K562 (cell line): Measurements from ENCODE around the gene SUCLG1. TPM values are rescaled to one million over a fixed set of nuclear protein-coding genes. Genes with fewer than 3 reads are reported as not detected.

Source experiments
- ATAC-seq: fragments of 200-7000 bp; cut with Tn5 transposase; 3 replicates; pipeline ENCODE4 v1.9.1; 2020; ENCODE audit warnings: moderate library complexity
- BruUV-seq: library from RNA; stranded (reverse); fragments of 400-500 nt; replicated peaks from 2 replicates; lab custom pipeline; 2021; lab: Mats Ljungman, UMichigan
- CTCF ChIA-PET: fragments of 300-600 bp; formaldehyde crosslinking; extraction: SDS; loops from one replicate; lab custom pipeline; 2021; ENCODE audit warnings: low intra/inter-chr PET ratio; lab: Yijun Ruan, JAX
- POLR2A ChIA-PET: fragments of 300-600, 350-650 bp; sonication (Branson Sonifier 250); formaldehyde crosslinking; extraction: SDS; loops from one replicate; lab custom pipeline; 2021; ENCODE audit warnings: antibody characterized with exemption, inconsistent platforms; lab: Yijun Ruan, JAX
- DNase-seq, 4 experiments: peaks; one replicate each; pipeline versions ENCODE4 v3.0.0 to v3.0.0-alpha.2; 2011 to 2018; ENCODE audit warnings: low spot score in 3 of 4, mixed read lengths in 3 of 4; ENCODE audit errors: extremely low read depth in 1 of 4
- FAIRE-seq: peaks from 2 replicates; lab custom pipeline; 2011; peaks lifted over from hg19 to GRCh38; lab: Jason Lieb, UNC
- H2AFZ ChIP-seq: 2 replicates; pipeline ENCODE4 v1.6.0; 2011; ENCODE audit warnings: low read depth, low read length, control low read depth, inconsistent platforms
- H3K27ac ChIP-seq: fragments of 200-600 bp; 3 replicates; pipeline ENCODE4 v1.8.0; 2011; ENCODE audit warnings: low read depth, mild to moderate bottlenecking, control low read depth, inconsistent platforms, low read length, moderate library complexity, mixed read lengths; ENCODE audit errors: extremely low read depth
- H3K27me3 ChIP-seq, 2 experiments: fragments of 300-600 bp in 1 of 2; 2 replicates in 1 of 2; 3 replicates in 1 of 2; pipeline versions ENCODE4 v1.6.0 to v1.8.0; 2011; ENCODE audit warnings: inconsistent platforms in 2 of 2, low read length in 2 of 2, mild to moderate bottlenecking in 1 of 2, mixed read lengths in 1 of 2, moderate library complexity in 1 of 2; ENCODE audit not compliant: control insufficient read depth in 2 of 2, insufficient read depth in 2 of 2
- H3K36me3 ChIP-seq: fragments of 300-600 bp; 3 replicates; pipeline ENCODE4 v1.8.0; 2011; ENCODE audit warnings: mild to moderate bottlenecking, low read length, inconsistent platforms; ENCODE audit not compliant: control insufficient read depth, insufficient read depth
- H3K4me1 ChIP-seq, 2 experiments: fragments of 200-600 bp in 1 of 2; replicated peaks in 1 of 2; 2 replicates in 1 of 2; 3 replicates in 1 of 2; pipeline versions ENCODE4 v1.5.1 to v1.8.0; 2011; ENCODE audit warnings: inconsistent platforms in 2 of 2, low read length in 2 of 2, mild to moderate bottlenecking in 1 of 2, mixed read lengths in 1 of 2, moderate library complexity in 1 of 2; ENCODE audit not compliant: control insufficient read depth in 2 of 2, insufficient read depth in 2 of 2
- H3K4me2 ChIP-seq: 2 replicates; pipeline ENCODE4 v1.6.1; 2011; ENCODE audit warnings: low read length, control low read depth, inconsistent platforms, mixed read lengths; ENCODE audit not compliant: insufficient read depth
- H3K4me3 ChIP-seq: fragments of 200-600 bp; sonication (generic), shearing (Covaris generic); 2 replicates; pipeline ENCODE4 v1.5.1; 2016; ENCODE audit warnings: control low read depth, inconsistent platforms
- H3K79me2 ChIP-seq: fragments of 200-600 bp; 3 replicates; pipeline ENCODE4 v1.8.0; 2011; ENCODE audit warnings: low read length, inconsistent platforms; ENCODE audit not compliant: control insufficient read depth, insufficient read depth
- H3K9ac ChIP-seq, 2 experiments: 2 replicates each; pipeline versions ENCODE4 v1.6.0 to v1.6.1; 2011; ENCODE audit warnings: low read depth in 2 of 2, low read length in 2 of 2, control low read depth in 1 of 2, inconsistent platforms in 1 of 2, mild to moderate bottlenecking in 1 of 2, mixed read lengths in 1 of 2; ENCODE audit not compliant: insufficient read depth in 1 of 2
- H3K9me1 ChIP-seq: one replicate; pipeline ENCODE4 v1.6.0; 2011; ENCODE audit warnings: inconsistent platforms, mild to moderate bottlenecking, low read length, moderate library complexity; ENCODE audit not compliant: control insufficient read depth, insufficient read depth
- H3K9me3 ChIP-seq: replicated peaks from 2 replicates; pipeline ENCODE4 v1.5.1; 2011; ENCODE audit warnings: low read depth, low read length, inconsistent platforms; ENCODE audit not compliant: control insufficient read depth, insufficient read depth
- H4K20me1 ChIP-seq: replicated peaks from 2 replicates; pipeline ENCODE4 v1.6.1; 2011; ENCODE audit warnings: low read length, inconsistent platforms, mixed read lengths; ENCODE audit not compliant: control insufficient read depth, insufficient read depth
- ETV6 ChIP-seq, 3 experiments: fragments of 150-350 bp in 1 of 3; sonication (generic) in 1 of 3; formaldehyde crosslinking in 1 of 3; IDR thresholded peaks; 2 replicates each; pipeline versions ENCODE4 v1.6.1 to v1.8.0; 2014 to 2022; ENCODE audit warnings: borderline replicate concordance in 2 of 3, low read depth in 2 of 3, antibody characterized with exemption in 1 of 3, low read length in 1 of 3, mild to moderate bottlenecking in 1 of 3, missing genetic modification reagents in 1 of 3
- PRPF4 ChIP-seq: fragments of 200-400 bp; formaldehyde crosslinking; IDR thresholded peaks from one replicate; pipeline ENCODE4 v1.6.1; 2017; ENCODE audit warnings: low read length, low read depth, mild to moderate bottlenecking; ENCODE audit not compliant: insufficient read depth, poor library complexity, severe bottlenecking
- RFX5 ChIP-seq: IDR thresholded peaks from 2 replicates; pipeline ENCODE4 v1.6.1; 2011; ENCODE audit warnings: low read depth, mild to moderate bottlenecking, improper control_type of control experiment, low read length
- in situ Hi-C: fragments of 300-500 bp; cut with MboI; formaldehyde crosslinking; loops from 4 replicates; pipeline ENCODE4 v1.15.0; 2018; ENCODE audit warnings: inconsistent platforms, mixed read lengths
- intact Hi-C: fragments of 100-400 bp; cut with micrococcal nuclease; formaldehyde crosslinking; loops from 2 replicates; pipeline ENCODE4 v1.14.2; 2022
- polyA plus RNA-seq, 8 experiments: library from polyadenylated mRNA; depleted of rRNA in 4 of 8; stranded (reverse) in 5 of 8; unstranded in 3 of 8; fragments of >200 nt; fragmentation: Nextera tagmentation in 2 of 8; fragmentation: Illumina TruSeq in 1 of 8; extraction: Ambion mirVana in 2 of 8; extraction: Trizol in 1 of 8; gene quantifications; 2 replicates each; pipeline versions ENCODE4 v1.2.1 to v1.2.3, GENCODE V29; 2011 to 2014; ENCODE audit warnings: inconsistent platforms in 1 of 8, missing spikeins in 1 of 8
- total RNA-seq, 7 experiments: library from RNA; depleted of rRNA in 6 of 7; stranded (reverse); fragments of >200 nt in 6 of 7; fragmentation: Illumina TruSeq in 2 of 7; extraction: Trizol in 2 of 7; gene quantifications; 2 replicates each; pipeline versions ENCODE4 v1.2.1 to v1.2.3, GENCODE V29; 2011 to 2021; ENCODE audit warnings: low replicate concordance in 1 of 7
- TF ChIP-seq, protein P1 (sequence below): fragments of 450-650 bp; IDR thresholded peaks from 2 replicates; pipeline ENCODE4 v1.6.1; 2017; ENCODE audit warnings: mild to moderate bottlenecking, moderate library complexity

Gene SUCLG1
- total and polyA plus RNA-seq, 9 of the 15 experiments (the other 6 are each of a cell fraction or from before 2014, with no cell fraction given): 90.5 to 325 (median 115) TPM

DNA sequence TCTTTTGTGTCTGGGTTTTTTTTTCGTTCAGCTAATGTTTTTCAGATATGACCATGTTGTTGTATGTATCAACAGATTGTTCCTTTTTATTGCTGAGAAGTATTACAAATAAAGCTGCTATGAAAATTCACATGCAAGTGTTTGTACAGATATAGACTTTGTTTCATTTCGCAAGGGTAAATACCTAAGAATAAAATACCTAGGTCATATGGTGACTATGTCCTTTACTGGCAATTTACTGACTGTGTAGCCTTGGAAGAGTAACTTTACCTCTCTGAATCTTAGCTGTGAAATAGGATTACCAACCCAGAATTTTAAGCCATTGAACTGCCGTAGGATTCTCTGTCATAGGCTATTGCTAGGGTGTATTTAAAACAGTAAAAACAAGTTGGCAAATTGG is 38.2 kb upstream of the SUCLG1 start (continued):
- TF ChIP-seq ETV6 (IDR thresholded peaks at IDR 0.05; ENCODE audit: borderline replicate concordance in 1 of 2, low read depth in 2 of 2, low read length in 1 of 2): no peak
- TF ChIP-seq ETV6 (CRISPR knock-in tag; IDR thresholded peaks at IDR 0.05; ENCODE audit: borderline replicate concordance): no peak
- TF ChIP-seq, all 486 proteins: peak for 0

DNA sequence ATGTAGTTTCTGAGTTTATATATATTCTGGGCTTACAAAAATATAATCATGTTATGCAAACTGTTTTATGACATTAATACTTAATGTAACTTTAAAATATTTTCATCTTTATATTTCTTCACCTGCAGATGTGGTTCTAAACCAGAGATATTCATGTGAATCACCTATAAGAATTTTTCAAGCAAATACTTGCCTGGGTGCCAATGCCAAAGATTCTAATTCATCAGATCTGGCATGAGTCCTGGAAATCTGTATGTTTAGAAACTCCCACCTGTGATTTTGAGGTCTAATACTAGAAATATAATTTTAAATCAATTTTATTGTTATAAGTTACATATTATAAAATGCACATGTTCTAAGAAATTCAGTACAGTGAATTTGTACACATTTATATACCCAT is 37.3 kb upstream of the SUCLG1 start:
- DNase-seq (no peak), FAIRE-seq (no peak), ATAC-seq (no peak)
- Histone ChIP-seq H3K9ac (no peak overlapping the region), H3K4me3 (no peak overlapping the region), H3K36me3 (no peaks in the 10 kb centered on the region), H3K4me1 (no peaks in the 10 kb centered on the region), H3K9me1 (no peaks in the 10 kb centered on the region), H4K20me1 (no peaks in the 10 kb centered on the region; the same call in 1 of the 2 replicates), H2AFZ (no peak overlapping the region), H3K27me3 (0 out of 5 replicates have a peak, but pooled peaks cover 0 to 3% of the 10 kb centered on the region in 2 experiments), H3K79me2 (no peaks in the 10 kb centered on the region), H3K4me2 (no peak overlapping the region), H3K9me3 (no peaks in the 10 kb centered on the region), H3K27ac (no peak overlapping the region)
- TF ChIP-seq PRPF4 (no peak), RFX5 (no peak)
- TF ChIP-seq, protein P1, sequence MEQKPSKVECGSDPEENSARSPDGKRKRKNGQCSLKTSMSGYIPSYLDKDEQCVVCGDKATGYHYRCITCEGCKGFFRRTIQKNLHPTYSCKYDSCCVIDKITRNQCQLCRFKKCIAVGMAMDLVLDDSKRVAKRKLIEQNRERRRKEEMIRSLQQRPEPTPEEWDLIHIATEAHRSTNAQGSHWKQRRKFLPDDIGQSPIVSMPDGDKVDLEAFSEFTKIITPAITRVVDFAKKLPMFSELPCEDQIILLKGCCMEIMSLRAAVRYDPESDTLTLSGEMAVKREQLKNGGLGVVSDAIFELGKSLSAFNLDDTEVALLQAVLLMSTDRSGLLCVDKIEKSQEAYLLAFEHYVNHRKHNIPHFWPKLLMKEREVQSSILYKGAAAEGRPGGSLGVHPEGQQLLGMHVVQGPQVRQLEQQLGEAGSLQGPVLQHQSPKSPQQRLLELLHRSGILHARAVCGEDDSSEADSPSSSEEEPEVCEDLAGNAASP: no peak
- intact Hi-C loops (loop anchor here (5.0 kb wide), 1 partner anchor 386 kb away; the partner anchor contains the start of gene TRABD2A), in situ Hi-C loops (loop anchor here (5.0 kb wide), 2 partner anchors 371 to 431 kb away; no protein-coding TSS in a partner anchor)
- no TSS peak for BruUV-seq
- ChIA-PET CTCF (interaction anchor here (1.2 to 2.0 kb wide), 2 partner anchors 429 to 431 kb away, joined by 3 to 10 read pairs; no protein-coding TSS in a partner anchor), POLR2A (no interaction called here)
